ENCODE results near the gene TGFBR3. TPM values are rescaled to one million over a fixed set of nuclear protein-coding genes. Genes with fewer than 3 reads are reported as not detected.

The TGFBR3 gene
- total RNA-seq, 2 experiments from 2014 or later, result 31.5 to 36.6 TPM

DNA sequence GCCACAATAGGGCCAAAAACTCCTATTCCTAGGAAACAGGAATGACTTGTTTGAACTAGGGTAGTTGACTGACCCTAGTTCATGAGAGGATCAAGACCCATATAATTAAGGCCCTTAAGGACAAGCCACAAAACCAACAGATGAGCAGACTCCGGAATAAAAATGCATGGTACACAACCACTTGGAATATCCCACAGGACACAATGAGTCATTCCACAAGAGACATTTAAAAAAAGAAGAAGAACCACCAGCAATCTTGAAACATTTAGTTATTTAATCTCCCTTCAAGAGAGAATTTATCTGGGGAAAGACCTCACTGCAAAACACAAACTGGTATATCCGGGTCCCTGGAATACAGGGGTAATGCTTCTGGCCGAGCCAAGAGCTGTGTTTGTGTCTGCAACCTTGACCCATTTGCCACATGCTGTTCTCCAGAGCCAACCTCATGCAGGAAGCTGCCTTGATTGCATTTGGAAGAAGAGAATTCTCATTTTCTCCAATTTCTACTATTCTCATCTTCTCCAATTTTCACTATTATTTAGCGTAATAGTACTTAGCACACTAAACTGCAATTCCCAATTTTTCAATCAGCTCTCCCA is 135.5 kb downstream of the TGFBR3 start:
- CTCF ChIA-PET, result no interaction called here
- DNase-seq (no peak), ATAC-seq (ENCODE audit: poor library complexity) (no peak)
- POLR2A ChIA-PET, result no interaction called here
- Histone ChIP-seq H3K4me3 (ENCODE audit: low read length) (no peak overlapping the region), H3K36me3 (ENCODE audit: insufficient read depth, low read length) (peaks cover 11% of the 10 kb centered on the region), H3K27me3 (ENCODE audit: control insufficient read depth in 1 of 2, insufficient read depth in 2 of 2, low read length in 2 of 2) (no peaks in the 10 kb centered on the region), H3K9me3 (ENCODE audit: control insufficient read depth in 1 of 2, insufficient read depth in 1 of 2, low read length in 2 of 2) (peaks cover 0 to 3% of the 10 kb centered on the region in 2 experiments), H3K27ac (ENCODE audit: low read depth in 1 of 2, low read length in 2 of 2) (no peak overlapping the region), H3K4me1 (ENCODE audit: insufficient read depth, low read length) (peaks cover 6% of the 10 kb centered on the region)
- Mint-ChIP-seq H3K27ac (no peak overlapping the region), H3K36me3 (ENCODE audit: low read depth) (peaks cover 13% of the 10 kb centered on the region), H3K9me3 (peaks cover 4% of the 10 kb centered on the region), H3K4me3 (no peak overlapping the region), H3K4me1 (ENCODE audit: low read depth) (peaks cover 15% of the 10 kb centered on the region), H3K27me3 (no peaks in the 10 kb centered on the region)
- intact Hi-C loops (cut with DNase I, micrococcal nuclease), result no loop called here
- TF ChIP-seq, protein P1, sequence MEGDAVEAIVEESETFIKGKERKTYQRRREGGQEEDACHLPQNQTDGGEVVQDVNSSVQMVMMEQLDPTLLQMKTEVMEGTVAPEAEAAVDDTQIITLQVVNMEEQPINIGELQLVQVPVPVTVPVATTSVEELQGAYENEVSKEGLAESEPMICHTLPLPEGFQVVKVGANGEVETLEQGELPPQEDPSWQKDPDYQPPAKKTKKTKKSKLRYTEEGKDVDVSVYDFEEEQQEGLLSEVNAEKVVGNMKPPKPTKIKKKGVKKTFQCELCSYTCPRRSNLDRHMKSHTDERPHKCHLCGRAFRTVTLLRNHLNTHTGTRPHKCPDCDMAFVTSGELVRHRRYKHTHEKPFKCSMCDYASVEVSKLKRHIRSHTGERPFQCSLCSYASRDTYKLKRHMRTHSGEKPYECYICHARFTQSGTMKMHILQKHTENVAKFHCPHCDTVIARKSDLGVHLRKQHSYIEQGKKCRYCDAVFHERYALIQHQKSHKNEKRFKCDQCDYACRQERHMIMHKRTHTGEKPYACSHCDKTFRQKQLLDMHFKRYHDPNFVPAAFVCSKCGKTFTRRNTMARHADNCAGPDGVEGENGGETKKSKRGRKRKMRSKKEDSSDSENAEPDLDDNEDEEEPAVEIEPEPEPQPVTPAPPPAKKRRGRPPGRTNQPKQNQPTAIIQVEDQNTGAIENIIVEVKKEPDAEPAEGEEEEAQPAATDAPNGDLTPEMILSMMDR (IDR thresholded peaks at IDR 0.05), result no peak

DNA sequence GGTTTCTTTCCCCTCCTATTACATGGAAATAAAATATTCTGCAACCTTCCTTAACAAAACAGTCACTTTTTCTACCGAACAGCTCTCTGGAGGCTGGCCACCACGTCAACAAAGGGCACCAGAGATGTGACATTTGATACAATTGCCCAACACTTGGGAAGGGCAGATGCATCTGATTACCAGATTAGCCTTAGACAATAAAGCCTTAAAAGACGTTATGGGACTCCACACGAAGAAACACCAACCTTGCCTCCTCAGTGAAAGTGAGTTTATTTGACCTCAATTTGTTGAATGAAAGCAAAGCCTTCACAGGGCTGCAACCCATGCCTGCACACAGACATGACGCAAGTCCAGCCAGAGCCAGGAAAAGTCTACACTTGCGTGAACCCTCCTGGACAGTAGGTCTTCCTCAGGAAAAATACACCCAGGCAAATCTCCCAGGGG is 136.1 kb downstream of the TGFBR3 start:
- DNase-seq (no peak), ATAC-seq (ENCODE audit: poor library complexity) (no peak)
- Histone ChIP-seq H3K27me3 (ENCODE audit: control insufficient read depth in 1 of 2, insufficient read depth in 2 of 2, low read length in 2 of 2) (no peaks in the 10 kb centered on the region), H3K9me3 (ENCODE audit: control insufficient read depth in 1 of 2, insufficient read depth in 1 of 2, low read length in 2 of 2) (peaks cover 0 to 3% of the 10 kb centered on the region in 2 experiments), H3K4me1 (ENCODE audit: insufficient read depth, low read length) (peaks cover 6% of the 10 kb centered on the region), H3K4me3 (ENCODE audit: low read length) (no peak overlapping the region), H3K36me3 (ENCODE audit: insufficient read depth, low read length) (peaks cover 11% of the 10 kb centered on the region), H3K27ac (ENCODE audit: low read depth in 1 of 2, low read length in 2 of 2) (no peak overlapping the region)
- intact Hi-C loops (cut with DNase I, micrococcal nuclease), result no loop called here
- peaks cover 4% of the 10 kb centered on the region for H3K9me3 Mint-ChIP-seq
- TF ChIP-seq, protein P1 (IDR thresholded peaks at IDR 0.05), result no peak
- CTCF ChIA-PET, result no interaction called here
- peaks cover 15% of the 10 kb centered on the region for H3K4me1 Mint-ChIP-seq (ENCODE audit: low read depth)
- no peaks in the 10 kb centered on the region for H3K27me3 Mint-ChIP-seq
- H3K36me3 Mint-ChIP-seq (ENCODE audit: low read depth), result peaks cover 13% of the 10 kb centered on the region
- H3K27ac Mint-ChIP-seq, result no peak overlapping the region
- H3K4me3 Mint-ChIP-seq, result no peak overlapping the region
- POLR2A ChIA-PET, result no interaction called here

DNA sequence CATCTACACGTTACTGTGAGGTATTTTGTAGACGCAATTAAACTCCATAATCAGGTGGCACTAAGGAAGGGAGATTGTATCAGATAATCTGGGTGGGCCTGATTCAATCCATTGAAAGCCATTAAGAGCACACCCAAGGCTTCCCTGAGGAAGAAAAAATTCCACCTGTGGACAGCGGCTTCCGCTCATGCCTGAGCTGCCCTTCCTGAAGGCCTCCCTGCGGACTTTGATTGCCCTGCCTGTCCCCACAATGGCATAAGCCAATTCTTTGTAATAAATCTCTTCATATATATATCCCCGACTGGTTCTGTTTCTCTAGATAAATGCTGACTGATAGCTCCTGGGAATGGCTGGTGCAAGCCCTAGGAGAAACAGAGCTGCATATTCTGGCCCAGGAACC is 138.3 kb downstream of the TGFBR3 start:
- no peaks in the 10 kb centered on the region for H3K4me1 Mint-ChIP-seq (ENCODE audit: low read depth)

More for the DNA sequence above, 138.3 kb downstream of the TGFBR3 start:
- TF ChIP-seq, protein P1 (IDR thresholded peaks at IDR 0.05), result no peak
- Mint-ChIP-seq H3K27ac (no peak overlapping the region), H3K36me3 (ENCODE audit: low read depth) (peaks cover 13% of the 10 kb centered on the region), H3K27me3 (no peaks in the 10 kb centered on the region), H3K9me3 (peaks cover 4% of the 10 kb centered on the region), H3K4me3 (no peak overlapping the region)
- Histone ChIP-seq H3K4me3 (ENCODE audit: low read length) (no peak overlapping the region), H3K4me1 (ENCODE audit: insufficient read depth, low read length) (peaks cover 3% of the 10 kb centered on the region), H3K36me3 (ENCODE audit: insufficient read depth, low read length) (peaks cover 14% of the 10 kb centered on the region), H3K9me3 (ENCODE audit: control insufficient read depth in 1 of 2, insufficient read depth in 1 of 2, low read length in 2 of 2) (peaks cover 0 to 3% of the 10 kb centered on the region in 2 experiments), H3K27me3 (ENCODE audit: control insufficient read depth in 1 of 2, insufficient read depth in 2 of 2, low read length in 2 of 2) (no peaks in the 10 kb centered on the region), H3K27ac (ENCODE audit: low read depth in 1 of 2, low read length in 2 of 2) (no peak overlapping the region)
- CTCF ChIA-PET, result no interaction called here
- intact Hi-C loops (cut with DNase I, micrococcal nuclease), result no loop called here
- POLR2A ChIA-PET, result no interaction called here
- DNase-seq (no peak), ATAC-seq (ENCODE audit: poor library complexity) (no peak)
